OCI-LY1 (cell line): Measurements from ENCODE around the gene DDX42.

Experiments used
- H2AFZ ChIP-seq: fragments of 200-600 bp; sonication (generic), shearing (Covaris generic); 2 replicates; pipeline ENCODE4 v1.6.0; 2014; ENCODE audit warnings: antibody characterized with exemption, mild to moderate bottlenecking, low read length
- H3F3A ChIP-seq: fragments of 200-600 bp; sonication (generic), shearing (Covaris generic); 2 replicates; pipeline ENCODE4 v1.6.0; 2014; ENCODE audit warnings: mild to moderate bottlenecking, antibody characterized with exemption, low read length, moderate library complexity; ENCODE audit not compliant: insufficient read depth
- H3K27ac ChIP-seq: fragments of 200-600 bp; sonication (generic); 2 replicates; pipeline ENCODE4 v1.5.1; 2014; ENCODE audit warnings: low read length, mixed run types, mild to moderate bottlenecking, low read depth; ENCODE audit not compliant: poor library complexity, severe bottlenecking
- H3K27me3 ChIP-seq: fragments of 200-600 bp; sonication (generic); 2 replicates; pipeline ENCODE4 v1.6.0; 2014; ENCODE audit warnings: antibody characterized with exemption, mild to moderate bottlenecking, low read length, moderate library complexity; ENCODE audit not compliant: insufficient read depth
- H3K36me3 ChIP-seq: fragments of 200-600 bp; sonication (generic); 2 replicates; pipeline ENCODE4 v1.6.1; 2014; ENCODE audit warnings: mild to moderate bottlenecking, antibody characterized with exemption, low read length, moderate library complexity, mixed read lengths; ENCODE audit not compliant: insufficient read depth
- H3K4me1 ChIP-seq: fragments of 200-600 bp; sonication (generic); 2 replicates; pipeline ENCODE4 v1.5.1; 2014; ENCODE audit warnings: mild to moderate bottlenecking, low read length, moderate library complexity; ENCODE audit not compliant: insufficient read depth, severe bottlenecking
- H3K4me2 ChIP-seq: fragments of 200-600 bp; sonication (generic), shearing (Covaris generic); 2 replicates; pipeline ENCODE4 v1.6.1; 2014; ENCODE audit warnings: low read length
- H3K4me3 ChIP-seq: fragments of 200-600 bp; sonication (generic); 2 replicates; pipeline ENCODE4 v1.5.1; 2014; ENCODE audit warnings: low read length, low read depth, mild to moderate bottlenecking, mixed read lengths; ENCODE audit not compliant: poor library complexity, severe bottlenecking
- H3K79me2 ChIP-seq: fragments of 200-600 bp; shearing (Covaris generic); 2 replicates; pipeline ENCODE4 v1.6.1; 2016; ENCODE audit warnings: mixed run types, low read length, mixed read lengths; ENCODE audit not compliant: insufficient read depth
- H3K9ac ChIP-seq: fragments of 200-600 bp; sonication (generic), shearing (Covaris generic); 2 replicates; pipeline ENCODE4 v1.6.1; 2014; ENCODE audit warnings: mild to moderate bottlenecking, low read length, mixed read lengths
- H3K9me2 ChIP-seq: fragments of 200-600 bp; sonication (generic), shearing (Covaris generic); 2 replicates; pipeline ENCODE4 v1.6.1; 2014; ENCODE audit warnings: low read depth, mild to moderate bottlenecking, low read length, mixed read lengths
- H3K9me3 ChIP-seq: fragments of 200-600 bp; shearing (Covaris generic); 2 replicates; pipeline ENCODE4 v1.6.1; 2014; ENCODE audit warnings: low read length, mixed read lengths
- H4K20me1 ChIP-seq: fragments of 200-600 bp; sonication (generic), shearing (Covaris generic); 2 replicates; pipeline ENCODE4 v1.6.0; 2016; ENCODE audit warnings: mild to moderate bottlenecking, low read length; ENCODE audit not compliant: insufficient read depth
- CTCF ChIP-seq: fragments of 200-600 bp; sonication (generic), shearing (Covaris generic); IDR thresholded peaks from 2 replicates; pipeline ENCODE4 v1.5.1; 2017; ENCODE audit warnings: mild to moderate bottlenecking, antibody characterized with exemption, low read length, moderate library complexity, mixed read lengths
- EZH2 ChIP-seq: fragments of 200-600 bp; sonication (generic), shearing (Covaris generic); IDR thresholded peaks from 2 replicates; pipeline ENCODE4 v1.8.0; 2017; ENCODE audit warnings: borderline replicate concordance, mixed run types, mild to moderate bottlenecking, antibody characterized with exemption, low read length, moderate library complexity, mixed read lengths

The DDX42 gene

GRCh38 chr17:63786117-63786516, 12.1 kb downstream of the DDX42 start:
- TF ChIP-seq CTCF (no peak), EZH2 (no peak)
- peaks cover 83% of the 10 kb centered on the region for H3K36me3 ChIP-seq
- no peak overlapping the region for H3K4me2 ChIP-seq

GRCh38 chr17:63786971-63787711, 13.2 kb downstream of the DDX42 start:
- Histone ChIP-seq H3K36me3 (peaks cover 88% of the 10 kb centered on the region), H3K79me2 (peaks cover 42% of the 10 kb centered on the region), H3K9me2 (no peaks in the 10 kb centered on the region), H4K20me1 (no peaks in the 10 kb centered on the region), H3K27me3 (no peaks in the 10 kb centered on the region), H3K9ac (no peak overlapping the region), H3K4me2 (no peak overlapping the region), H3F3A (no peaks in the 10 kb centered on the region), H3K4me3 (no peak overlapping the region), H2AFZ (no peak overlapping the region), H3K27ac (no peak overlapping the region), H3K9me3 (no peaks in the 10 kb centered on the region), H3K4me1 (peaks cover 3% of the 10 kb centered on the region)
- TF ChIP-seq CTCF (no peak), EZH2 (no peak)

More at GRCh38 chr17:63786117-63786516, 12.1 kb downstream of the DDX42 start:
- Histone ChIP-seq H3K9me3 (no peaks in the 10 kb centered on the region), H3K4me3 (no peak overlapping the region), H3K9me2 (no peaks in the 10 kb centered on the region), H4K20me1 (no peaks in the 10 kb centered on the region), H3K27ac (no peak overlapping the region), H3F3A (no peaks in the 10 kb centered on the region), H3K4me1 (peaks cover 4% of the 10 kb centered on the region), H2AFZ (no peak overlapping the region), H3K27me3 (no peaks in the 10 kb centered on the region), H3K9ac (no peak overlapping the region), H3K79me2 (peaks cover 49% of the 10 kb centered on the region)

GRCh38 chr17:63790057-63790456, 16.1 kb downstream of the DDX42 start:
- H3K79me2 ChIP-seq, result peaks cover 13% of the 10 kb centered on the region
- H3K36me3 ChIP-seq, result peaks cover 95% of the 10 kb centered on the region
- no peaks in the 10 kb centered on the region for H3K27me3 ChIP-seq
- H3K9ac ChIP-seq, result no peak overlapping the region
- H4K20me1 ChIP-seq, result no peaks in the 10 kb centered on the region
- no peak overlapping the region for H3K27ac ChIP-seq
- H3K4me1 ChIP-seq, result no peaks in the 10 kb centered on the region
- TF ChIP-seq EZH2, result no peak
- no peak for TF ChIP-seq CTCF
- H3K9me3 ChIP-seq, result no peaks in the 10 kb centered on the region
- H3K4me3 ChIP-seq, result no peak overlapping the region
- H3K9me2 ChIP-seq, result no peaks in the 10 kb centered on the region
- H2AFZ ChIP-seq, result no peak overlapping the region
- H3F3A ChIP-seq, result no peaks in the 10 kb centered on the region
- no peak overlapping the region for H3K4me2 ChIP-seq
